Panc1 (cell line): Measurements from ENCODE around the gene SEMA5B. TPM values are rescaled to one million over a fixed set of nuclear protein-coding genes. Genes with fewer than 3 reads are reported as not detected.

Experiments used
- ATAC-seq: fragments of 200-7000 bp; cut with Tn5 transposase; 2 replicates; pipeline ENCODE4 v1.9.1; 2020; ENCODE audit warnings: mild to moderate bottlenecking, moderate library complexity
- BruUV-seq: library from RNA; stranded (reverse); fragments of 400-500 nt; replicated peaks from 2 replicates; lab custom pipeline; 2021; lab: Mats Ljungman, UMichigan
- CTCF ChIA-PET: fragments of 300-600 bp; sonication (Branson Sonifier 250); formaldehyde crosslinking; loops from one replicate; lab custom pipeline; 2022; ENCODE audit warnings: antibody characterized with exemption; lab: Charles Lee
- POLR2A ChIA-PET: fragments of 300-600 bp; sonication (Branson Sonifier 250); formaldehyde crosslinking; loops from one replicate; lab custom pipeline; 2022; ENCODE audit warnings: antibody characterized with exemption; lab: Charles Lee
- DNase-seq: peaks from one replicate; pipeline ENCODE4 v3.0.0-alpha.2; 2010; ENCODE audit warnings: low read depth, low spot score
- H3K27ac ChIP-seq: 2 replicates; pipeline ENCODE4 v1.5.1; 2011; ENCODE audit warnings: mild to moderate bottlenecking, low read length, inconsistent platforms
- H3K27me3 ChIP-seq: fragments of 200-500 bp; sonication (Bioruptor generic); 2 replicates; pipeline ENCODE4 v1.6.0; 2014; ENCODE audit warnings: low read length, inconsistent platforms; ENCODE audit not compliant: control insufficient read depth, insufficient read depth
- H3K36me3 ChIP-seq: fragments of 200-500 bp; sonication (Bioruptor generic); 2 replicates; pipeline ENCODE4 v1.5.1; 2014; ENCODE audit warnings: inconsistent platforms, mild to moderate bottlenecking, low read length, moderate library complexity; ENCODE audit not compliant: control insufficient read depth, insufficient read depth
- H3K4me1 ChIP-seq: 2 replicates; pipeline ENCODE4 v1.5.1; 2011; ENCODE audit warnings: inconsistent platforms, mild to moderate bottlenecking, low read length, moderate library complexity; ENCODE audit not compliant: control insufficient read depth, insufficient read depth
- H3K4me3 ChIP-seq, 2 experiments: 2 replicates each; pipeline ENCODE4 v1.5.1; 2011 to 2012; ENCODE audit warnings: low read depth in 2 of 2, low read length in 2 of 2, mild to moderate bottlenecking in 2 of 2, inconsistent platforms in 1 of 2, moderate library complexity in 1 of 2
- H3K9me3 ChIP-seq: fragments of 200-500 bp; sonication (Bioruptor generic); 2 replicates; pipeline ENCODE4 v1.5.1; 2014; ENCODE audit warnings: low read depth, mild to moderate bottlenecking, inconsistent platforms, low read length, moderate library complexity; ENCODE audit not compliant: control insufficient read depth, insufficient read depth
- CTCF ChIP-seq: fragments of 450-650 bp; IDR thresholded peaks from 2 replicates; pipeline ENCODE4 v1.5.1; 2017; ENCODE audit warnings: mild to moderate bottlenecking
- POLR2AphosphoS5 ChIP-seq: IDR thresholded peaks from 2 replicates; pipeline ENCODE4 v1.6.1; 2012; ENCODE audit warnings: mild to moderate bottlenecking, low read depth, low read length, moderate library complexity
- REST ChIP-seq, 2 experiments: IDR thresholded peaks; 2 replicates each; pipeline ENCODE4 v1.6.1; 2011 to 2012; ENCODE audit warnings: low read depth in 2 of 2, control low read depth in 1 of 2, low read length in 1 of 2, mild to moderate bottlenecking in 1 of 2, moderate library complexity in 1 of 2; ENCODE audit not compliant: insufficient read depth in 1 of 2
- SIN3A ChIP-seq: IDR thresholded peaks from 2 replicates; pipeline ENCODE4 v1.6.1; 2012; ENCODE audit warnings: low read depth, mild to moderate bottlenecking, low read length, moderate library complexity, borderline replicate concordance; ENCODE audit not compliant: insufficient read depth
- TCF7L2 ChIP-seq: IDR thresholded peaks from 2 replicates; pipeline ENCODE4 v1.6.1; 2011; ENCODE audit warnings: mild to moderate bottlenecking, low read depth, low read length, inconsistent platforms
- in situ Hi-C: cut with HindIII; loops from 2 replicates; pipeline ENCODE4 v1.10.0; 2016; ENCODE audit warnings: low sequenced_read_pairs, low pct_unique_long_range_greater_than_20kb
- intact Hi-C: fragments of 100-400 bp; cut with micrococcal nuclease; formaldehyde crosslinking; loops from one replicate; pipeline ENCODE4 v1.10.0; 2022; ENCODE audit not compliant: unreplicated experiment
- total RNA-seq: library from RNA; stranded (reverse); gene quantifications from one replicate; pipeline ENCODE4 v1.2.1, GENCODE V29; 2021; ENCODE audit not compliant: unreplicated experiment

The SEMA5B gene
- total RNA-seq, 1 experiment from 2014 or later: 1.2 TPM

- ChIA-PET POLR2A (no interaction called here), CTCF (interaction anchor here (0.6 kb wide), 1 partner anchor 298 kb away, joined by 3 read pairs; no protein-coding TSS in a partner anchor)
- Histone ChIP-seq H3K4me1 (peaks cover 14% of the 10 kb centered on the region), H3K27me3 (peaks cover 4% of the 10 kb centered on the region; the same call in 1 of the 2 replicates), H3K27ac (no peak overlapping the region), H3K36me3 (no peaks in the 10 kb centered on the region), H3K9me3 (no peaks in the 10 kb centered on the region), H3K4me3 (no peak overlapping the region)
- BruUV-seq: no TSS peak
- intact Hi-C loops: no loop called here
- in situ Hi-C loops: no loop called here
- TF ChIP-seq SIN3A: no peak
- no peak for TF ChIP-seq POLR2AphosphoS5
- no peak for TF ChIP-seq CTCF
- no peak for TF ChIP-seq TCF7L2
- no peak for TF ChIP-seq REST (IDR thresholded peaks at IDR 0.05; ENCODE audit: insufficient read depth in 1 of 2, low read depth in 2 of 2, low read length in 1 of 2)
- peak; percentile 49 for ATAC-seq
- DNase-seq: no peak
These were observed 49.7 kb downstream of the SEMA5B start for GRCh38 chr3:122977746-122978466.

GRCh38 chr3:122975924-122976293, 51.7 kb downstream of the SEMA5B start:
- H3K4me3 ChIP-seq: no peak overlapping the region
- H3K36me3 ChIP-seq: no peaks in the 10 kb centered on the region
- H3K27ac ChIP-seq: no peak overlapping the region
- intact Hi-C loops: no loop called here
- CTCF ChIA-PET: no interaction called here
- peaks cover 8% of the 10 kb centered on the region for H3K27me3 ChIP-seq
- BruUV-seq: no TSS peak
- ATAC-seq (no peak), DNase-seq (no peak)
- POLR2A ChIA-PET: no interaction called here
- in situ Hi-C loops: no loop called here
- no peak for TF ChIP-seq POLR2AphosphoS5
- TF ChIP-seq TCF7L2: no peak
- TF ChIP-seq SIN3A: no peak
- TF ChIP-seq CTCF: no peak
- TF ChIP-seq REST (IDR thresholded peaks at IDR 0.05; ENCODE audit: insufficient read depth in 1 of 2, low read depth in 2 of 2, low read length in 1 of 2): no peak
- H3K9me3 ChIP-seq: no peaks in the 10 kb centered on the region
- peaks cover 14% of the 10 kb centered on the region for H3K4me1 ChIP-seq
